HepG2 (cell line): ENCODE measurements around the gene RAP2A. TPM values are rescaled to one million over a fixed set of nuclear protein-coding genes. Genes with fewer than 3 reads are reported as not detected.

ENCODE experiments used
- ATAC-seq: fragments of 200-7000 bp; cut with Tn5 transposase; 3 replicates; pipeline ENCODE4 v1.9.1; 2020; ENCODE audit warnings: mild to moderate bottlenecking, moderate library complexity
- BruUV-seq: library from RNA; stranded (reverse); fragments of 400-500 nt; replicated peaks from 2 replicates; lab custom pipeline; 2021; lab: Mats Ljungman, UMichigan
- CTCF ChIA-PET: fragments of 300-600 bp; formaldehyde crosslinking; extraction: SDS; loops from one replicate; lab custom pipeline; 2021; ENCODE audit warnings: low total read pairs, inconsistent platforms, low intra/inter-chr PET ratio; lab: Yijun Ruan, JAX
- POLR2A ChIA-PET: fragments of 350-600 bp; sonication (Branson Sonifier 250); formaldehyde crosslinking; loops from one replicate; lab custom pipeline; 2020; ENCODE audit warnings: antibody characterized with exemption, inconsistent platforms; lab: Yijun Ruan, JAX
- DNase-seq: peaks from one replicate; pipeline ENCODE4 v3.0.0-alpha.2; 2015; ENCODE audit warnings: low spot score
- FAIRE-seq: peaks from 3 replicates; lab custom pipeline; 2011; peaks lifted over from hg19 to GRCh38; lab: Jason Lieb, UNC
- H2AFZ ChIP-seq: one replicate; pipeline ENCODE4 v1.6.1; 2011; ENCODE audit warnings: low read length, inconsistent platforms
- H3K27ac ChIP-seq: fragments of 300-600 bp; 3 replicates; pipeline ENCODE4 v1.8.0; 2011; ENCODE audit warnings: mixed run types, mild to moderate bottlenecking, mixed read lengths, low read length, inconsistent platforms; ENCODE audit not compliant: insufficient read depth; ENCODE audit errors: extremely low read length
- H3K27me3 ChIP-seq, 2 experiments: fragments of 200-600 bp in 1 of 2; 2 replicates in 1 of 2; 3 replicates in 1 of 2; pipeline versions ENCODE4 v1.6.0 to v1.8.0; 2011; ENCODE audit warnings: low read length in 2 of 2, mild to moderate bottlenecking in 2 of 2, moderate library complexity in 2 of 2, inconsistent platforms in 1 of 2; ENCODE audit not compliant: insufficient read depth in 2 of 2, control insufficient read depth in 1 of 2
- H3K36me3 ChIP-seq, 2 experiments: fragments of 200-600 bp in 1 of 2; replicated peaks in 1 of 2; 2 replicates in 1 of 2; 3 replicates in 1 of 2; pipeline versions ENCODE4 v1.5.1 to v1.8.0; 2011; ENCODE audit warnings: low read length in 2 of 2, inconsistent platforms in 1 of 2; ENCODE audit not compliant: insufficient read depth in 2 of 2, control insufficient read depth in 1 of 2
- H3K4me1 ChIP-seq: 2 replicates; pipeline ENCODE4 v1.5.1; 2012; ENCODE audit warnings: low read length, inconsistent platforms; ENCODE audit not compliant: insufficient read depth
- H3K4me2 ChIP-seq: 2 replicates; pipeline ENCODE4 v1.6.0; 2011; ENCODE audit warnings: low read depth, low read length, inconsistent platforms
- H3K4me3 ChIP-seq, 3 experiments: fragments of 200-600 bp in 1 of 3; sonication (generic), shearing (Covaris generic) in 1 of 3; replicated peaks in 1 of 3; 2 replicates each; pipeline ENCODE4 v1.5.1; 2011 to 2016; ENCODE audit warnings: low read length in 3 of 3, inconsistent platforms in 2 of 3, low read depth in 2 of 3, mild to moderate bottlenecking in 2 of 3, control low read depth in 1 of 3, mixed read lengths in 1 of 3; ENCODE audit not compliant: insufficient read depth in 1 of 3
- H3K79me2 ChIP-seq: one replicate; pipeline ENCODE4 v1.6.1; 2011; ENCODE audit warnings: low read length, inconsistent platforms; ENCODE audit not compliant: insufficient read depth
- H3K9ac ChIP-seq: 2 replicates; pipeline ENCODE4 v1.6.0; 2011; ENCODE audit warnings: mild to moderate bottlenecking, low read depth, low read length, inconsistent platforms; ENCODE audit not compliant: insufficient read depth
- H3K9me3 ChIP-seq: 2 replicates; pipeline ENCODE4 v1.5.1; 2012; ENCODE audit warnings: mild to moderate bottlenecking, low read length
- H4K20me1 ChIP-seq: 2 replicates; pipeline ENCODE4 v1.6.0; 2011; ENCODE audit warnings: inconsistent platforms, mild to moderate bottlenecking, low read length, moderate library complexity; ENCODE audit not compliant: insufficient read depth
- ATF7-NPFF ChIP-seq: sonication (generic); formaldehyde crosslinking; IDR thresholded peaks from 2 replicates; pipeline ENCODE4 v1.8.1; 2023; ENCODE audit warnings: mild to moderate bottlenecking, low read depth, missing genetic modification reagents, moderate library complexity
- NCOA5 ChIP-seq: sonication (generic); formaldehyde crosslinking; IDR thresholded peaks from 2 replicates; pipeline ENCODE4 v1.4.0; 2020; ENCODE audit warnings: missing genetic modification reagents
- PAWR ChIP-seq: sonication (generic); formaldehyde crosslinking; IDR thresholded peaks from 2 replicates; pipeline ENCODE4 v1.4.0; 2020; ENCODE audit warnings: missing genetic modification reagents, mild to moderate bottlenecking, borderline replicate concordance
- SCMH1 ChIP-seq: sonication (generic); formaldehyde crosslinking; IDR thresholded peaks from 2 replicates; pipeline ENCODE4 v1.9.0; 2021; ENCODE audit warnings: missing genetic modification reagents, mild to moderate bottlenecking, borderline replicate concordance
- SNRNP70 ChIP-seq: fragments of 200-400 bp; formaldehyde crosslinking; IDR thresholded peaks from 2 replicates; pipeline ENCODE4 v1.6.1; 2017; ENCODE audit warnings: mild to moderate bottlenecking, low read depth, low read length, moderate library complexity
- ZNF180 ChIP-seq: sonication (generic); formaldehyde crosslinking; IDR thresholded peaks from 2 replicates; pipeline ENCODE4 v1.4.0; 2020; ENCODE audit warnings: low read depth, missing genetic modification reagents, borderline replicate concordance
- ZNF251 ChIP-seq: sonication (generic); formaldehyde crosslinking; IDR thresholded peaks from 2 replicates; pipeline ENCODE4 v1.9.0; 2021; ENCODE audit warnings: mild to moderate bottlenecking, missing genetic modification reagents
- ZNF253 ChIP-seq: sonication (generic); formaldehyde crosslinking; IDR thresholded peaks from 2 replicates; pipeline ENCODE4 v1.8.0; 2022; ENCODE audit warnings: mild to moderate bottlenecking, missing genetic modification reagents, borderline replicate concordance
- ZNF354B ChIP-seq: sonication (generic); formaldehyde crosslinking; IDR thresholded peaks from 2 replicates; pipeline ENCODE4 v1.8.0; 2022; ENCODE audit warnings: mild to moderate bottlenecking, missing genetic modification reagents
- ZNF468 ChIP-seq: sonication (generic); formaldehyde crosslinking; IDR thresholded peaks from 2 replicates; pipeline ENCODE4 v1.8.0; 2022; ENCODE audit warnings: mild to moderate bottlenecking, moderate library complexity, missing genetic modification reagents
- WGBS: methylation state at CpG from one replicate; pipeline ENCODE4 v1.1.6; 2017; ENCODE audit warnings: low lambda C conversion rate; 5-methylcytosine and 5-hydroxymethylcytosine counted together
- in situ Hi-C: cut with HindIII; loops from 2 replicates; pipeline ENCODE4 v1.10.0; 2017; ENCODE audit warnings: low pct_unique_long_range_greater_than_20kb; ENCODE audit not compliant: extremely low pct_ligation_motif_present
- intact Hi-C: fragments of 100-400 bp; cut with micrococcal nuclease; formaldehyde crosslinking; loops from one replicate; pipeline ENCODE4 v1.10.0; 2022; ENCODE audit not compliant: unreplicated experiment
- polyA plus RNA-seq, 8 experiments: library from polyadenylated mRNA; depleted of rRNA in 3 of 8; stranded (reverse) in 7 of 8; unstranded in 1 of 8; fragments of >200 nt; fragmentation: Illumina TruSeq in 4 of 8; extraction: Trizol in 4 of 8; gene quantifications; 2 replicates each; pipeline versions ENCODE4 v1.2.1 to v1.2.3, GENCODE V29; 2011 to 2016; ENCODE audit warnings: low read depth in 4 of 8, missing spikeins in 1 of 8, mixed read lengths in 1 of 8; ENCODE audit not compliant: insufficient read depth in 1 of 8
- total RNA-seq, 5 experiments: library from RNA; depleted of rRNA; stranded (reverse); fragments of >200 nt; fragmentation: Illumina TruSeq; extraction: Trizol; gene quantifications; 2 replicates each; pipeline ENCODE4 v1.2.3, GENCODE V29; 2016; ENCODE audit warnings: low read depth in 1 of 5
- TF ChIP-seq, protein P1 (sequence below): sonication (generic); formaldehyde crosslinking; IDR thresholded peaks from 2 replicates; pipeline ENCODE4 v1.4.0; 2020; ENCODE audit warnings: missing genetic modification reagents
- TF ChIP-seq, protein P2 (sequence below): sonication (generic); formaldehyde crosslinking; IDR thresholded peaks from 2 replicates; pipeline ENCODE4 v1.4.0; 2020; ENCODE audit warnings: missing genetic modification reagents

Gene RAP2A
- total and polyA plus RNA-seq, 2 of the 13 experiments (the other 11 are each of a cell fraction or from before 2014, with no cell fraction given) = 9.9 to 23.1 TPM

DNA sequence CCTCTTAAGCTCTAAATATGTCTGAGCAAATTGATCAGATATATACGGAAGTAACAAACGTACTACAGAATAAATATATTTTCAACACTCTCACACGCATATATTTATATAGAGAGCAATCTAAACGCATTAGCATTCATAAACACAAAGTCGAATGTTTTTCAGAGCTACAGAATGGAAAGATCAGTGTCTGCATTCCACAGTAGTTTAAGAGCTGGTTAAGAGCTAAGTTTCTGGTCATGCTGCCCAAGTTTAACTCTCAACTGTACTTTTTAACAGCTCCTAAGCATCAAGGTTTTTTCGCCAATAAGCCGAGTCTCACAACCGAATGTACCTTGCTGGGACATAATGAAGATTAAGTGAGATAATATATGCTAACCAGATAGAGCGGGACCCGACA, 36.7 kb upstream of the RAP2A start:
- Histone ChIP-seq H3K4me3 (no peak overlapping the region), H3K4me1 (no peaks in the 10 kb centered on the region), H3K79me2 (no peaks in the 10 kb centered on the region), H3K9ac (no peak overlapping the region), H3K4me2 (no peak overlapping the region), H3K9me3 (no peaks in the 10 kb centered on the region), H3K27ac (no peak overlapping the region), H2AFZ (no peak overlapping the region), H3K36me3 (peaks cover 0 to under 1% of the 10 kb centered on the region in 2 experiments; a peak in 2 of 5 replicates), H4K20me1 (no peaks in the 10 kb centered on the region), H3K27me3 (no peaks in the 10 kb centered on the region)
- WGBS = 86% methylated on average over 10 of the region's 10 CpGs
- TF ChIP-seq ZNF180 (CRISPR knock-in tag) (no peak), PAWR (CRISPR knock-in tag) (no peak), ZNF251 (CRISPR knock-in tag) (no peak), ATF7-NPFF (CRISPR knock-in tag) (no peak), NCOA5 (CRISPR knock-in tag) (no peak)
- TF ChIP-seq, protein P1, sequence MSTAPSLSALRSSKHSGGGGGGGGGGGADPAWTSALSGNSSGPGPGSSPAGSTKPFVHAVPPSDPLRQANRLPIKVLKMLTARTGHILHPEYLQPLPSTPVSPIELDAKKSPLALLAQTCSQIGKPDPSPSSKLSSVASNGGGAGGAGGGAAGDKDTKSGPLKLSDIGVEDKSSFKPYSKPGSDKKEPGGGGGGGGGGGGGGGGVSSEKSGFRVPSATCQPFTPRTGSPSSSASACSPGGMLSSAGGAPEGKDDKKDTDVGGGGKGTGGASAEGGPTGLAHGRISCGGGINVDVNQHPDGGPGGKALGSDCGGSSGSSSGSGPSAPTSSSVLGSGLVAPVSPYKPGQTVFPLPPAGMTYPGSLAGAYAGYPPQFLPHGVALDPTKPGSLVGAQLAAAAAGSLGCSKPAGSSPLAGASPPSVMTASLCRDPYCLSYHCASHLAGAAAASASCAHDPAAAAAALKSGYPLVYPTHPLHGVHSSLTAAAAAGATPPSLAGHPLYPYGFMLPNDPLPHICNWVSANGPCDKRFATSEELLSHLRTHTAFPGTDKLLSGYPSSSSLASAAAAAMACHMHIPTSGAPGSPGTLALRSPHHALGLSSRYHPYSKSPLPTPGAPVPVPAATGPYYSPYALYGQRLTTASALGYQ (CRISPR knock-in tag) = no peak
- in situ Hi-C loops (no loop called here), intact Hi-C loops (no loop called here)
- ChIA-PET CTCF (no interaction called here), POLR2A (no interaction called here)
- ATAC-seq (no peak), FAIRE-seq (no peak), DNase-seq (no peak)
- no TSS peak for BruUV-seq

DNA sequence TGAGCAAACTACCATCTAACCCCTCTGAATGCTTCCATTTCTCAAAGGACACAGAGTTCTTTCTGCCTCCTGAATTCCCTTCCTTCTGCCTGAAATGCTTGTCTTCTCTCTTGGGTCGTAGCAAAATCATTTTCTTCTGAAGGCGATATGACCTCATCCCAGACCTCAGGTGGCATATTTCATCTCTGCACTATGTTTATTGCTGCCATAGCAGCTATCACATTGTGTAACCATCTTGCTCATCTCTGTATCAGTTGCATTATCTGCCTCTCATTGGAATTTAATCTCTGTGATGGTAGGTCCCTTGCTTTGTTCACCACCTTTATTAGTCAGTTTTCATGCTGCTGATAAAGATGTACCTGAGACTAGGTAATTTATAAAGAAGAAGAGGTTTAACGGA, 32.5 kb upstream of the RAP2A start:
- no peak overlapping the region for H3K4me3 ChIP-seq
- in situ Hi-C loops = no loop called here
- 22% methylated on average over 3 of the region's 3 CpGs for WGBS
- TF ChIP-seq, protein P2, sequence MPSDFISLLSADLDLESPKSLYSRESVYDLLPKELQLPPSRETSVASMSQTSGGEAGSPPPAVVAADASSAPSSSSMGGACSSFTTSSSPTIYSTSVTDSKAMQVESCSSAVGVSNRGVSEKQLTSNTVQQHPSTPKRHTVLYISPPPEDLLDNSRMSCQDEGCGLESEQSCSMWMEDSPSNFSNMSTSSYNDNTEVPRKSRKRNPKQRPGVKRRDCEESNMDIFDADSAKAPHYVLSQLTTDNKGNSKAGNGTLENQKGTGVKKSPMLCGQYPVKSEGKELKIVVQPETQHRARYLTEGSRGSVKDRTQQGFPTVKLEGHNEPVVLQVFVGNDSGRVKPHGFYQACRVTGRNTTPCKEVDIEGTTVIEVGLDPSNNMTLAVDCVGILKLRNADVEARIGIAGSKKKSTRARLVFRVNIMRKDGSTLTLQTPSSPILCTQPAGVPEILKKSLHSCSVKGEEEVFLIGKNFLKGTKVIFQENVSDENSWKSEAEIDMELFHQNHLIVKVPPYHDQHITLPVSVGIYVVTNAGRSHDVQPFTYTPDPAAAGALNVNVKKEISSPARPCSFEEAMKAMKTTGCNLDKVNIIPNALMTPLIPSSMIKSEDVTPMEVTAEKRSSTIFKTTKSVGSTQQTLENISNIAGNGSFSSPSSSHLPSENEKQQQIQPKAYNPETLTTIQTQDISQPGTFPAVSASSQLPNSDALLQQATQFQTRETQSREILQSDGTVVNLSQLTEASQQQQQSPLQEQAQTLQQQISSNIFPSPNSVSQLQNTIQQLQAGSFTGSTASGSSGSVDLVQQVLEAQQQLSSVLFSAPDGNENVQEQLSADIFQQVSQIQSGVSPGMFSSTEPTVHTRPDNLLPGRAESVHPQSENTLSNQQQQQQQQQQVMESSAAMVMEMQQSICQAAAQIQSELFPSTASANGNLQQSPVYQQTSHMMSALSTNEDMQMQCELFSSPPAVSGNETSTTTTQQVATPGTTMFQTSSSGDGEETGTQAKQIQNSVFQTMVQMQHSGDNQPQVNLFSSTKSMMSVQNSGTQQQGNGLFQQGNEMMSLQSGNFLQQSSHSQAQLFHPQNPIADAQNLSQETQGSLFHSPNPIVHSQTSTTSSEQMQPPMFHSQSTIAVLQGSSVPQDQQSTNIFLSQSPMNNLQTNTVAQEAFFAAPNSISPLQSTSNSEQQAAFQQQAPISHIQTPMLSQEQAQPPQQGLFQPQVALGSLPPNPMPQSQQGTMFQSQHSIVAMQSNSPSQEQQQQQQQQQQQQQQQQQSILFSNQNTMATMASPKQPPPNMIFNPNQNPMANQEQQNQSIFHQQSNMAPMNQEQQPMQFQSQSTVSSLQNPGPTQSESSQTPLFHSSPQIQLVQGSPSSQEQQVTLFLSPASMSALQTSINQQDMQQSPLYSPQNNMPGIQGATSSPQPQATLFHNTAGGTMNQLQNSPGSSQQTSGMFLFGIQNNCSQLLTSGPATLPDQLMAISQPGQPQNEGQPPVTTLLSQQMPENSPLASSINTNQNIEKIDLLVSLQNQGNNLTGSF (CRISPR knock-in tag) = no peak
- TF ChIP-seq ZNF468 (no peak), SNRNP70 (no peak), SCMH1 (CRISPR knock-in tag) (no peak), ZNF354B (CRISPR knock-in tag) (no peak), ZNF253 (CRISPR knock-in tag) (no peak)
- TF ChIP-seq, all 625 proteins: peak for 0
- Histone ChIP-seq H3K4me2 (no peak overlapping the region), H3K27ac (no peak overlapping the region), H4K20me1 (no peaks in the 10 kb centered on the region), H3K27me3 (no peaks in the 10 kb centered on the region), H3K9ac (no peak overlapping the region), H3K79me2 (no peaks in the 10 kb centered on the region), H2AFZ (no peak overlapping the region), H3K36me3 (no peaks in the 10 kb centered on the region), H3K4me1 (no peaks in the 10 kb centered on the region), H3K9me3 (no peaks in the 10 kb centered on the region)
- no peak for FAIRE-seq
- no peak for DNase-seq
- no TSS peak for BruUV-seq
- no peak for ATAC-seq
- CTCF ChIA-PET = no interaction called here
- intact Hi-C loops = no loop called here
- POLR2A ChIA-PET = no interaction called here
